KMS-11 (cell line): ENCODE results near the gene EXOSC5.

Experiments used
- H2AFZ ChIP-seq: fragments of 200-600 bp; sonication (generic); 2 replicates; pipeline ENCODE4 v1.6.1; 2016; ENCODE audit warnings: antibody characterized with exemption, mixed run types, low read depth
- H3K27ac ChIP-seq: fragments of 200-600 bp; sonication (generic); 2 replicates; pipeline ENCODE4 v1.6.1; 2016; ENCODE audit warnings: mild to moderate bottlenecking, mixed run types
- H3K27me3 ChIP-seq: fragments of 200-600 bp; sonication (generic); 2 replicates; pipeline ENCODE4 v1.6.1; 2017; ENCODE audit warnings: mild to moderate bottlenecking, low read depth, mixed run types, moderate library complexity; ENCODE audit not compliant: insufficient read depth
- H3K36me3 ChIP-seq: fragments of 200-600 bp; sonication (generic); 2 replicates; pipeline ENCODE4 v1.6.1; 2017; ENCODE audit warnings: mild to moderate bottlenecking, mixed run types; ENCODE audit not compliant: insufficient read depth
- H3K4me1 ChIP-seq: fragments of 200-600 bp; sonication (generic); 2 replicates; pipeline ENCODE4 v1.6.1; 2016; ENCODE audit warnings: mild to moderate bottlenecking, low read depth, mixed run types; ENCODE audit not compliant: poor library complexity, severe bottlenecking
- H3K4me2 ChIP-seq: fragments of 200-600 bp; sonication (generic); 2 replicates; pipeline ENCODE4 v1.7.0; 2016; ENCODE audit warnings: mild to moderate bottlenecking, mixed run types
- H3K4me3 ChIP-seq: fragments of 200-600 bp; sonication (generic); IDR thresholded peaks from 2 replicates; pipeline ENCODE4 v1.6.1; 2017; ENCODE audit warnings: low read depth, low read length, mixed read lengths; ENCODE audit not compliant: insufficient read depth
- H3K79me2 ChIP-seq: fragments of 200-600 bp; sonication (generic); 2 replicates; pipeline ENCODE4 v1.6.1; 2016; ENCODE audit warnings: low read depth, mixed run types; ENCODE audit not compliant: insufficient read depth
- H3K9ac ChIP-seq: fragments of 200-600 bp; sonication (generic); 2 replicates; pipeline ENCODE4 v1.6.1; 2016; ENCODE audit warnings: mild to moderate bottlenecking, mixed run types
- H4K20me1 ChIP-seq: fragments of 200-600 bp; sonication (generic); 2 replicates; pipeline ENCODE4 v1.6.1; 2016; ENCODE audit warnings: mild to moderate bottlenecking, mixed run types; ENCODE audit not compliant: insufficient read depth
- CTCF ChIP-seq: fragments of 200-600 bp; sonication (generic); conservative IDR thresholded peaks from 2 replicates; pipeline ENCODE4 v1.6.1; 2017; ENCODE audit warnings: low read depth, mild to moderate bottlenecking, antibody characterized with exemption, low read length, moderate library complexity, mixed read lengths

Gene EXOSC5

GRCh38 chr19:41420101-41420880 lies 23.1 kb upstream of the EXOSC5 start:
- Histone ChIP-seq H3K9ac (no peak overlapping the region), H3K4me3 (no peak overlapping the region), H3K79me2 (no peaks in the 10 kb centered on the region), H3K4me2 (no peak overlapping the region), H3K4me1 (no peaks in the 10 kb centered on the region), H3K27me3 (no peaks in the 10 kb centered on the region), H3K36me3 (no peaks in the 10 kb centered on the region; the same call in 1 of the 2 replicates), H4K20me1 (no peaks in the 10 kb centered on the region), H2AFZ (no peak overlapping the region), H3K27ac (no peak overlapping the region)
- TF ChIP-seq CTCF, result no peak

DNA sequence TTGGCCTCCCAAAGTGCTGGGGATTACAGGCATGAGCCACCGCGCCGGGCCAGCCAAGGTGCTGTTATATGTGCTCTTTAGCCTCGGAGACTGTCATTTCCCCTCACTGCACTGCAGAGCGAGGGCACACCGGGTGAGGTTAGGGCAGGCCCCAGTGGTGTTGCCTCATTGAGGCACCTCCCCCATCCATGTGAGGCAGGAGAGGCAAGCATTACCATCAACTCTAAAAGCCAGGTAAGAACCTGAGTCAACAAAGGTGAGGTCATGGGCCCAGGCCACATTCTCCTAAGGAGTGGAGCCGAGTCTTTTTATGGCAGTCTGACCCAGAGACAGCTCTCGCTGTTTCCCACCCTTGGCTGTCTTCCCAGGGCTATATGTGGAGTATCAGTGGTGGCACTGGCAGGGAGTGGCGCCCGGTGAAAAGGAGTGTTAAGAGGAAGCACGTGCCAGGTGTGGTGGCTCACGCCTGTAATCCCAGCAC lies 19.1 kb upstream of the EXOSC5 start:
- no peak for TF ChIP-seq CTCF
- Histone ChIP-seq H3K4me2 (no peak overlapping the region), H3K27me3 (no peaks in the 10 kb centered on the region), H3K36me3 (no peaks in the 10 kb centered on the region; the same call in 1 of the 2 replicates), H3K4me1 (peaks cover 15% of the 10 kb centered on the region), H3K4me3 (no peak overlapping the region), H4K20me1 (no peaks in the 10 kb centered on the region), H2AFZ (no peak overlapping the region), H3K9ac (no peak overlapping the region), H3K27ac (no peak overlapping the region), H3K79me2 (no peaks in the 10 kb centered on the region)

- Histone ChIP-seq H3K27me3 (no peaks in the 10 kb centered on the region), H2AFZ (no peak overlapping the region), H3K27ac (no peak overlapping the region), H3K4me1 (peaks cover 26% of the 10 kb centered on the region), H3K9ac (no peak overlapping the region), H4K20me1 (no peaks in the 10 kb centered on the region), H3K36me3 (no peaks in the 10 kb centered on the region; the same call in 1 of the 2 replicates), H3K4me3 (no peak overlapping the region), H3K79me2 (no peaks in the 10 kb centered on the region), H3K4me2 (no peak overlapping the region)
- TF ChIP-seq CTCF, result no peak
These were observed 18.0 kb upstream of the EXOSC5 start for GRCh38 chr19:41415154-41415571.

- no peak overlapping the region for H3K27ac ChIP-seq
- no peaks in the 10 kb centered on the region for H3K27me3 ChIP-seq
- no peak overlapping the region for H3K9ac ChIP-seq
- H2AFZ ChIP-seq, result no peak overlapping the region
- peaks cover 33% of the 10 kb centered on the region for H3K4me1 ChIP-seq
- H3K4me3 ChIP-seq, result no peak overlapping the region
- no peaks in the 10 kb centered on the region; the same call in 1 of the 2 replicates for H3K36me3 ChIP-seq
- H4K20me1 ChIP-seq, result no peaks in the 10 kb centered on the region
- H3K4me2 ChIP-seq, result no peak overlapping the region
- no peak for TF ChIP-seq CTCF
- H3K79me2 ChIP-seq, result no peaks in the 10 kb centered on the region
These were observed 17.3 kb upstream of the EXOSC5 start for GRCh38 chr19:41414461-41414860.
